ENCODE measurements around the gene DLGAP4. TPM values are rescaled to one million over a fixed set of nuclear protein-coding genes. Genes with fewer than 3 reads are reported as not detected.

The DLGAP4 gene
- total RNA-seq, 1 experiment from 2014 or later: 80.3 TPM

- Mint-ChIP-seq H3K27me3 (ENCODE audit: insufficient read depth, unreplicated experiment) (no peaks in the 10 kb centered on the region), H3K27ac (ENCODE audit: low read depth, unreplicated experiment) (no peak overlapping the region), H3K4me3 (ENCODE audit: unreplicated experiment) (no peak overlapping the region), H3K9me3 (ENCODE audit: unreplicated experiment) (no peaks in the 10 kb centered on the region), H3K4me1 (ENCODE audit: insufficient read depth, unreplicated experiment) (peaks cover 19% of the 10 kb centered on the region), H3K36me3 (ENCODE audit: insufficient read depth, unreplicated experiment) (peaks cover 6% of the 10 kb centered on the region)
- TF ChIP-seq CTCF (IDR thresholded peaks at IDR 0.05; ENCODE audit: unreplicated experiment): no peak
- DNase-seq (ENCODE audit: unreplicated experiment): no peak
- ChIA-PET CTCF (interaction anchor here (0.5 to 4.4 kb wide), 6 partner anchors 9 to 292 kb away, joined by 3 to 27 read pairs (median 5); partner anchors contain the start of gene RAB5IF), POLR2A (interaction anchor here (1.5 to 6.4 kb wide), 4 partner anchors 9 to 170 kb away, joined by 4 to 60 read pairs (median 17); partner anchors contain the start of genes NDRG3 and RAB5IF)
- BruUV-seq (replicated peaks): no TSS peak
- intact Hi-C loops (cut with micrococcal nuclease): no loop called here
Measured at GRCh38 chr20:36576081-36576445, 269.9 kb downstream of the DLGAP4 start.

Other genes with a start within 250 kb of the DLGAP4 start
- gene EPB41L1, start 151.6 kb upstream of the DLGAP4 start, total RNA-seq (2022): 6.7 and 10.1 TPM in 2 replicates
- 21.0 and 24.7 TPM in 2 replicates for gene AAR2, start 69.9 kb upstream of the DLGAP4 start, total RNA-seq (2022)
- gene MYL9, start 235.2 kb downstream of the DLGAP4 start, total RNA-seq (2022): 4.3 and 7.9 TPM in 2 replicates